ENCODE results near the gene CD9. TPM values are rescaled to one million over a fixed set of nuclear protein-coding genes. Genes with fewer than 3 reads are reported as not detected.

The CD9 gene
- 150 and 166 TPM in 2 replicates for total RNA-seq

GRCh38 chr12:6200256-6201212 is at the start of gene CD9:
Gene CD9 (plus strand): TSS chr12:6200400. CDS start chr12:6200500, 100 bp downstream.

Other genes with a start within 250 kb of the CD9 start
- 0.50 and 1.2 TPM in 2 replicates for gene VWF, start 75.7 kb upstream of the CD9 start, total RNA-seq
- 0.67 and 0.89 TPM in 2 replicates for gene PLEKHG6, start 110.3 kb downstream of the CD9 start, total RNA-seq
- gene TNFRSF1A, start 141.7 kb downstream of the CD9 start, total RNA-seq: 251 and 310 TPM in 2 replicates
- gene SCNN1A, start 175.2 kb downstream of the CD9 start, total RNA-seq: 0.67 and 1.0 TPM in 2 replicates
- gene LTBR, start 183.8 kb downstream of the CD9 start, total RNA-seq: 153 and 165 TPM in 2 replicates
- 0.15 TPM in 1 of 2 replicates, not detected in the other for gene CD27, start 244.6 kb downstream of the CD9 start, total RNA-seq